ENCODE results near the gene MECR.

The MECR gene

DNA sequence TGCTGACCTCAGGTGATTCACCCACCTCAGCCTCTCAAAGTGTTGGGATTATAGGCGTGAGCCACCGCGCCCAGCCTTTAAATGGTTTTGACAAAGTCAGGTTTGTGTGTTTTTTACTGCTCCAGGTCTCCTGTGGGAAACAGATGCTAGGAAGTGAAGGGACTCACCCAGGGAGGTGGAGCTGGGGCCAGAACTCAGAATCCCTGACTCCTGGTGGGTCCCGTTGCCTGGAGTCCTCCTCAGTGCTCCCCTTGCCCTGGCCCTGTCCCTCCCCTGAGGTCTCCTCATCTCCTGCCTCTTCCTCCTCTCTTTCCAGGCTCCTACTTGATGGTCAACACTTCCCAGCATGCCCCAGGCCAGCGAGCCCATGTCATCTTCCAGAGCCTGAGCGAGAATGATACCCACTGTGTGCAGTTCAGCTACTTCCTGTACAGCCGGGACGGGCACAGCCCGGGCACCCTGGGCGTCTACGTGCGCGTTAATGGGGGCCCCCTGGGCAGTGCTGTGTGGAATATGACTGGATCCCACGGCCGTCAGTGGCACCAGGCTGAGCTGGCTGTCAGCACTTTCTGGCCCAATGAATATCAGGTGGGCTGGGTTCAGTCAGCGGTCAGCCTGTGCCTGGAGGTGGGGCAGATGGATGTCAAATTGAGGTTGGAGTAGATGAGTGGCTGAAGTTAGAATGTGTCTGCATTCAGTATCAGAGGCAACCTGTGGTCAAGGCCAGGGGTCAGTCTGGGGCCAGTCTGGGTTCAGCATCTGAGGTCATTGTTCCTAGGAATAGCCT, 27.6 kb upstream of the MECR start:
- Histone ChIP-seq H3K4me3 (no peak overlapping the region), H3K27ac (no peak overlapping the region), H3K9ac (ENCODE audit: insufficient read length) (no peak overlapping the region), H3K36me3 (ENCODE audit: insufficient read depth, low read length) (no peaks in the 10 kb centered on the region), H3K9me3 (ENCODE audit: low read depth, low read length) (no peaks in the 10 kb centered on the region)
- no peak for DNase-seq (ENCODE audit: low read depth, low spot score)
- no peak for TF ChIP-seq POLR2AphosphoS5 (IDR thresholded peaks at IDR 0.05; ENCODE audit: borderline replicate concordance, low read depth, low read length)
- no peak for TF ChIP-seq FOXP2 (optimal IDR thresholded peaks at IDR 0.05; ENCODE audit: control extremely low read depth, extremely low read length, insufficient read depth)
- no peak for TF ChIP-seq EZH2 (IDR thresholded peaks at IDR 0.05)

DNA sequence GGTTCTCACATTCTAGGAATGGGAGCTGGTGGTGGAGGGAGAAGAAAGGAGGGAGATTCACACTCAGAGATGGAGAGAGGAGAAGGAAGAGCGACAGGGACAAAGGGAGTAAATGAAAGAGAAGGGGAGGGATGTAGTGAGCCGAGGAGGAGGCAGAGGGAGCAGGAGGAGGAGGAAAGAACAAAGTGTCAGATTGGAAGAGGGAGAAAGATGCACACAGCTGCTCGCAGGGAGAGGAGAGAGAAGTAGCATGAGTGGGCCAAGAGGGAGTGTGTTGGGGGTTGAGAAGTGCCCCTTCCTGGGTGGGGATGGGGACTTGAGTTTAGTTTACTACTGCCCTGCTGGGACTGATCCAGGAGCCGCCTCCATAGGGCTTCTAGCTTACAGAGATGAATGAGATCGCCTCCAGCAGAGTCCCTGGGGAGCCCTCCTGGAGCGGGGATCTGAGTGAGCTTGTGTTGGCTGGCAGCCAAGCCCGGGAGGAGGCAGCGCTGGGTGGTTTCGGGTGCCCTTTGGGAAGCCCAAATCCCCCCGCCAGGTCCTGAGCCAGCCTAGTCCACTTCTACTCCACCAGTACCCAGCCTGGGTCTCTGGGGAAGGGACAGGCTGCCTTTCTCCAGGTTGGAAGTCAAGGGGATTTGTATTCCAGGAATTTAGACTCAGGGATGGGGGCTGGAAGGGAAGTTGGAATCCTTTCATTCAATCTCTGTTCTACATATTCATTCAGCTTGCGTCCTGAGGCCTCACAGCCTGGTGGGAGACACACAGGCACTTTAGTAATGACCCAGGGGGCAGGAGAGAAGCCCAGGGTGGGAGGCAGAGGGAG, 26.5 kb upstream of the MECR start:
- Histone ChIP-seq H3K9ac (ENCODE audit: insufficient read length) (no peak overlapping the region), H3K27ac (no peak overlapping the region), H3K36me3 (ENCODE audit: insufficient read depth, low read length) (no peaks in the 10 kb centered on the region), H3K4me3 (peak overlapping the region; percentile 51), H3K9me3 (ENCODE audit: low read depth, low read length) (no peaks in the 10 kb centered on the region)
- TF ChIP-seq FOXP2 (optimal IDR thresholded peaks at IDR 0.05; ENCODE audit: control extremely low read depth, extremely low read length, insufficient read depth) (no peak), EZH2 (IDR thresholded peaks at IDR 0.05) (no peak), POLR2AphosphoS5 (IDR thresholded peaks at IDR 0.05; ENCODE audit: borderline replicate concordance, low read depth, low read length) (no peak)
- no peak for DNase-seq (ENCODE audit: low read depth, low spot score)

DNA sequence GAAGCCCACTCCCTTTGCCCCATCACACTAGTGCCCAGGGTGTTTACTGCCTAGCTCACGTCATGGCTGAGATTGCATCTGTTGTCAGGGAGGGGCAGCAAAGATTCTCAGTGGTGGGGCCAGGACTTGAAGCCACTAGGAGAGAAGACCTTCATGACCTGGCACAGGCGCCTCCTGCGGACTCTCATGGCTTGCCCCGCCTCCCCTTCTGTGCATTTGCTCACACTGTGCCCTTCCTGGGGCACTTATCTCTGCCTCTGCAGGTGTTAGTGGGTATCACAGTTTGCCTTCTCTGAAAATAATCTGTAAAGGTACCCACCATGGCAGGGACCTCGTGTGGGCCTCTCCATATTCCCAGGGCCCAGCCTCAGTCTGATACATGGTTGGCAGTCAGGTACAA, 25.7 kb upstream of the MECR start:
- H3K27ac ChIP-seq, result no peak overlapping the region
- no peaks in the 10 kb centered on the region for H3K9me3 ChIP-seq (ENCODE audit: low read depth, low read length)
- no peak for DNase-seq (ENCODE audit: low read depth, low spot score)
- no peak for TF ChIP-seq FOXP2 (optimal IDR thresholded peaks at IDR 0.05; ENCODE audit: control extremely low read depth, extremely low read length, insufficient read depth)
- TF ChIP-seq POLR2AphosphoS5 (IDR thresholded peaks at IDR 0.05; ENCODE audit: borderline replicate concordance, low read depth, low read length), result no peak
- TF ChIP-seq EZH2 (IDR thresholded peaks at IDR 0.05), result no peak
- H3K36me3 ChIP-seq (ENCODE audit: insufficient read depth, low read length), result no peaks in the 10 kb centered on the region
- H3K9ac ChIP-seq (ENCODE audit: insufficient read length), result no peak overlapping the region
- no peak overlapping the region; the same call in 1 of the 2 replicates for H3K4me3 ChIP-seq

DNA sequence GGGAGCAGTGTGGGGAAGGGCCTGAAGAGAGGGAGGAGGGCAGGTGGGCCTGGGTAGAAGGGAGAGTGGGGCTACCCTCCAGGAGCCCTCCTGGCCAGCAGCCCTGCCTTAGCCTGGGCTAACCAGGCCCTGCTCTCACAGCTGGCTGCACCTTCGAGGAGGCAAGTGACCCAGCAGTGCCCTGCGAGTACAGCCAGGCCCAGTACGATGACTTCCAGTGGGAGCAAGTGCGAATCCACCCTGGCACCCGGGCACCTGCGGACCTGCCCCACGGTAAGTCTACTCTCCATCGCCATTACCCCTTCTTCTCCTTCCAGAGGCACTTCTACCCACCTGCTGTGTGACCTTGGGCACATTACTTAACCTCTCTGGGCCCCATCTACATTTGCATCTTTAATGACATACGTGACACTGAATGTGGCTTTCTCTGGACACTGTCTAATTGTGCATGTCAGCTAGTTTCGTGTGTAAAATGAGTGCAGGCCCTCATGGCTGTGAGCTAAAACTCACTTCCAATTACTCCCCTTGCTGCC, 24.5 kb upstream of the MECR start:
- no peak for DNase-seq (ENCODE audit: low read depth, low spot score)
- Histone ChIP-seq H3K9ac (ENCODE audit: insufficient read length) (no peak overlapping the region), H3K36me3 (ENCODE audit: insufficient read depth, low read length) (no peaks in the 10 kb centered on the region), H3K4me3 (no peak overlapping the region), H3K27ac (no peak overlapping the region), H3K9me3 (ENCODE audit: low read depth, low read length) (no peaks in the 10 kb centered on the region)
- TF ChIP-seq FOXP2 (optimal IDR thresholded peaks at IDR 0.05; ENCODE audit: control extremely low read depth, extremely low read length, insufficient read depth) (no peak), POLR2AphosphoS5 (IDR thresholded peaks at IDR 0.05; ENCODE audit: borderline replicate concordance, low read depth, low read length) (no peak), EZH2 (IDR thresholded peaks at IDR 0.05) (no peak)

DNA sequence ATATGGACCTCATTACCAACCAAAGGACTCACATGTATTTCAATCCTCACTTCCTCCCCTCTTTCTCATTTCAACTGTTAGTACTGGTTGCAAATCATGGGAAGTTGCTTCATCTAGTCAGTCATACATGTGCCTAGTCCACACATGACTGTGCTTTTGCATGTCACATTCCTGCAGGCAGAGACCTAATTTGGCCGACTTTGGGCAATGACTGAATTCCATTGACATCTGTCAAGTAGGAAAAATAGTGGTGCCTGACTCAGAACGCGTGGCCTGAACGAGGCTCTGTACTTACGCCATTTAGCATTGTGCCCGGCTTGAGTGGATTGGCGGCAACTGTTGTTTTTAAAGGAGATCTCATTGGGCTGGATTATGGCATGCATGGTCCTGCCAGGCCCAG, 23.6 kb upstream of the MECR start:
- DNase-seq (ENCODE audit: low read depth, low spot score), result no peak
- no peak overlapping the region for H3K4me3 ChIP-seq
- H3K9me3 ChIP-seq (ENCODE audit: low read depth, low read length), result no peaks in the 10 kb centered on the region
- H3K27ac ChIP-seq, result no peak overlapping the region
- H3K36me3 ChIP-seq (ENCODE audit: insufficient read depth, low read length), result no peaks in the 10 kb centered on the region
- no peak overlapping the region for H3K9ac ChIP-seq (ENCODE audit: insufficient read length)
- TF ChIP-seq FOXP2 (optimal IDR thresholded peaks at IDR 0.05; ENCODE audit: control extremely low read depth, extremely low read length, insufficient read depth), result no peak
- no peak for TF ChIP-seq POLR2AphosphoS5 (IDR thresholded peaks at IDR 0.05; ENCODE audit: borderline replicate concordance, low read depth, low read length)
- TF ChIP-seq EZH2 (IDR thresholded peaks at IDR 0.05), result no peak

DNA sequence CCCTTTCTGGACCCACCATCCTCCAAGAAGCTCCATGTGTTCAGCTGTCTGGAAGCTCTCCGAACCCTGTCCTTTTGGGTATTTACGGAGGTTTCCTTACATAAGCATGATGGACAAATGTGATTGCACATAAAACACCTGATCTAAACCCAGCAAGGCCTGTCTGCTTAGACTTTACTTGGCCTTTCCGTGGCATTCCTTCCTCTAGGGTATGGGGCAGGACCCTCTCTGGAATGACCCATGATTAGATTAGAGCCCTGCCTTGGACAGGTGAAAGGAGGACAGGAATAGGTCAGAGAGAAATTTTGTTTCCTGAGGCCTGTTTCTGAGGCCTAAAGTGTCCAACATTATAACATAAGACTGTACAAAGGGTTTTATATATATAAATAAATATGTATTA, 22.4 kb upstream of the MECR start:
- H3K9ac ChIP-seq (ENCODE audit: insufficient read length), result no peak overlapping the region
- H3K4me3 ChIP-seq, result no peak overlapping the region
- no peaks in the 10 kb centered on the region for H3K36me3 ChIP-seq (ENCODE audit: insufficient read depth, low read length)
- no peak for DNase-seq (ENCODE audit: low read depth, low spot score)
- no peaks in the 10 kb centered on the region for H3K9me3 ChIP-seq (ENCODE audit: low read depth, low read length)
- TF ChIP-seq POLR2AphosphoS5 (IDR thresholded peaks at IDR 0.05; ENCODE audit: borderline replicate concordance, low read depth, low read length) (no peak), EZH2 (IDR thresholded peaks at IDR 0.05) (no peak), FOXP2 (optimal IDR thresholded peaks at IDR 0.05; ENCODE audit: control extremely low read depth, extremely low read length, insufficient read depth) (no peak)
- H3K27ac ChIP-seq, result no peak overlapping the region

DNA sequence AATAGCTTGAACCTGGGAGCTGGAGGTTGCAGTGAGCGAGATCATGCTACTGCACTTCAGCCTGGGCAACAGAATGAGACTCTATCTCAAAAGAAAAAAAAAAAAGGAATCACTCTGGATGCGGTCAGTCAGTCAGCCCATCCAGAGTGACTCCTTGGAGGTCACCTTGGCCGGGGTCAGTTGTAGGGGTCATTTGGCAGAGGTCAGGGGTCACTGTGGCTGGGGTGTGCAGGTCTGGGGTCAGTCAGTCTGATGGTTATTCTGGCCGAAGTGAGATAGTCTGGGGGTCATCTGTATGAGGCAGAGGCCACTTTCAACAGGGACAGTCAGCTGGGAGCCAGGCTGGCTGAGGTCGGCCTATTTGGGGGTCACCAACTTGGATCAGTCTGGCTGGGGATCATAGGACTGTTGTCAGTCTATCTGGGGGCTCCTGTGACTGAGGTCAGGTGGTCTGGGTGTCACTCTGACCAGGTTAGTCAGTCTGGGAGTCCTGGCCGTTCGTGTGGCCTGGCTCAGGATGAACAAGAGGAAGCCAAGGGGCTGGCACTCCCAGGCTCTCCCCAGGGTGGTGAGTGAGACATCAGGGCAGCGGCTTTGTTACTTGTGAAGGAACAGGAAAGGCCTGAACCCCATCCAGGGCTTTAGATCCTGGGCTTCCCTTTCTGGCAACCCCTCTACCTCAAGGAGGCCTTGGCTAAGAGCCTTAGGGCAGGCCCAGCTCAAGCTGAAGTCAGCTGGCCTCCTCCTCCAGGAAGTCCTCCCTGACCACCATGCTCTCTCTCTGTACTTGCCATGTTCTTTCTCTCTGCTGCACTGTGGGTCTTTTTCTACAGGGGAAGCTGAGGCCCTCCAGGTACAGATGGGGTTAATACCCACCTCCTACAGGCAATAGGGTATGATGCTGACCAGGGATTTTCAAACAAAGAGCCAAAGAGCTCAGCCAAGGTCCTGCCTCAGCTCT, 20.7 kb upstream of the MECR start:
- no peak overlapping the region for H3K27ac ChIP-seq
- no peaks in the 10 kb centered on the region for H3K9me3 ChIP-seq (ENCODE audit: low read depth, low read length)
- DNase-seq (ENCODE audit: low read depth, low spot score), result no peak
- no peak overlapping the region for H3K9ac ChIP-seq (ENCODE audit: insufficient read length)
- TF ChIP-seq FOXP2 (optimal IDR thresholded peaks at IDR 0.05; ENCODE audit: control extremely low read depth, extremely low read length, insufficient read depth), result no peak
- no peak for TF ChIP-seq POLR2AphosphoS5 (IDR thresholded peaks at IDR 0.05; ENCODE audit: borderline replicate concordance, low read depth, low read length)
- no peak for TF ChIP-seq EZH2 (IDR thresholded peaks at IDR 0.05)
- no peak overlapping the region for H3K4me3 ChIP-seq
- no peaks in the 10 kb centered on the region for H3K36me3 ChIP-seq (ENCODE audit: insufficient read depth, low read length)

Measured in SK-N-MC (cell line).